Endodermal cell (in vitro differentiated cells): Measurements from ENCODE around the gene MBOAT2. TPM values are rescaled to one million over a fixed set of nuclear protein-coding genes. Genes with fewer than 3 reads are reported as not detected.
"Not testable (repeated sequence)": the region's sequence is repeated elsewhere in the genome, so short reads cannot be mapped to it uniquely, and the experiment has no call there.

Experiments
- DNase-seq: peaks from one replicate; pipeline ENCODE4 v3.0.0-alpha.2; 2017
- H3K27ac ChIP-seq: 2 replicates; pipeline ENCODE4 v1.5.1; 2013; ENCODE audit warnings: mild to moderate bottlenecking, low read depth, low read length, moderate library complexity
- H3K27me3 ChIP-seq: 2 replicates; pipeline ENCODE4 v1.6.1; 2013; ENCODE audit warnings: mild to moderate bottlenecking, low read length, moderate library complexity; ENCODE audit not compliant: insufficient read depth, control insufficient read depth, poor library complexity, severe bottlenecking
- H3K36me3 ChIP-seq: 2 replicates; pipeline ENCODE4 v1.7.0; 2013; ENCODE audit warnings: mild to moderate bottlenecking, low read length, moderate library complexity; ENCODE audit not compliant: control insufficient read depth, insufficient read depth
- H3K4me1 ChIP-seq: one replicate; pipeline ENCODE4 v1.7.0; 2013; ENCODE audit warnings: low read length; ENCODE audit not compliant: control insufficient read depth, insufficient read depth
- H3K4me3 ChIP-seq: 2 replicates; pipeline ENCODE4 v1.5.1; 2013; ENCODE audit warnings: mild to moderate bottlenecking, low read length, moderate library complexity
- H3K9ac ChIP-seq: 2 replicates; pipeline ENCODE4 v1.6.1; 2013; ENCODE audit warnings: mild to moderate bottlenecking, low read length, moderate library complexity; ENCODE audit not compliant: poor library complexity, severe bottlenecking; ENCODE audit errors: extremely low read depth
- H3K9me3 ChIP-seq: 2 replicates; pipeline ENCODE4 v1.6.1; 2013; ENCODE audit warnings: mild to moderate bottlenecking, low read length, moderate library complexity; ENCODE audit not compliant: control insufficient read depth
- H3K27ac Mint-ChIP-seq: 2 replicates; pipeline ENCODE4 v1.8.0; 2020; ENCODE audit warnings: mixed read lengths
- H3K27me3 Mint-ChIP-seq: 2 replicates; pipeline ENCODE4 v1.8.0; 2021; ENCODE audit warnings: mild to moderate bottlenecking, mixed read lengths; ENCODE audit not compliant: insufficient read depth
- H3K36me3 Mint-ChIP-seq: 2 replicates; pipeline ENCODE4 v1.8.0; 2020; ENCODE audit warnings: low read depth, mixed read lengths
- H3K4me1 Mint-ChIP-seq: 2 replicates; pipeline ENCODE4 v1.8.0; 2020; ENCODE audit warnings: mixed read lengths
- H3K4me3 Mint-ChIP-seq: 2 replicates; pipeline ENCODE4 v1.8.0; 2020; ENCODE audit warnings: mild to moderate bottlenecking, moderate library complexity, mixed read lengths
- H3K9me3 Mint-ChIP-seq: 2 replicates; pipeline ENCODE4 v1.8.0; 2020; ENCODE audit warnings: mild to moderate bottlenecking, mixed read lengths
- CTCF ChIP-seq: fragments of 200-600 bp; sonication (generic); conservative IDR thresholded peaks from 2 replicates; pipeline ENCODE4 v1.5.0; 2021; ENCODE audit warnings: antibody characterized with exemption, mild to moderate bottlenecking
- WGBS, 2 experiments: methylation state at CpG; one replicate each; pipeline versions ENCODE4 v1.1.5 to v1.1.7; 2013; ENCODE audit warnings: missing lambda C conversion rate in 2 of 2, mixed read lengths in 1 of 2; ENCODE audit not compliant: insufficient coverage in 1 of 2, insufficient read length in 1 of 2; 5-methylcytosine and 5-hydroxymethylcytosine counted together
- total RNA-seq, 2 donors: library from RNA; stranded (reverse); fragmentation: NEBNext Ultra II Directional in 1 of 2; extraction: Animal tissue kit (Norgen Biotek cat#: 25700) in 1 of 2; gene quantifications; 2 replicates in 1 of 2; 3 replicates in 1 of 2; pipeline ENCODE4 v1.2.1, GENCODE V29; 2021

The MBOAT2 gene
- total RNA-seq, 2 donors from 2014 or later = 45.3 to 51.0 TPM

GRCh38 chr2:9050122-9050809, 46.8 kb upstream of the MBOAT2 start:
- H3K36me3 ChIP-seq = no peaks in the 10 kb centered on the region
- TF ChIP-seq CTCF = no peak

DNA sequence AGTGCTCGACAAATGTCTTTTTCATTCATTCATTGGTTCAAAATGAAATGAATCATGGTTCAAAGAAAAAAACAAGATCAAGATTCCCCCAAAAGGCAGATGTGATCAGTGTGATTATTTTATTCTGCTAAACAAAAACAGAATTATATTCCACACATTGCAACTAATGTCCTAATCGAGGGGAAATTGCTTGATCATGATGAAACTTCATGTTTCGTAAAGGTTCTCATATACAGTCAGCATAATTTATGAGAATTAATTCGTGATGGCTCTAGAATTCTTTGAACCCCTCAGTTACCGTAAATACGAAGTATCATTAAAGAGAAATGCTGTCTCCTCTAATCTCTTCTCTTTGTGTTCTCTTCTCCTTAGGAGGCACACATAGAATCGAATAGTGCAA, 42.1 kb upstream of the MBOAT2 start:
- Histone ChIP-seq H3K9ac (no peak overlapping the region), H3K36me3 (no peaks in the 10 kb centered on the region), H3K27ac (no peak overlapping the region), H3K9me3 (no peaks in the 10 kb centered on the region), H3K4me1 (no peaks in the 10 kb centered on the region), H3K27me3 (no peaks in the 10 kb centered on the region), H3K4me3 (no peak overlapping the region)
- H3K9me3 Mint-ChIP-seq = peaks cover 3% of the 10 kb centered on the region
- 89 to 91% methylated on average over 5 to 7 of the region's 7 CpGs for WGBS, 2 experiments
- no peak for TF ChIP-seq CTCF
- H3K4me3 Mint-ChIP-seq = no peak overlapping the region
- H3K36me3 Mint-ChIP-seq = no peaks in the 10 kb centered on the region
- DNase-seq = no peak
- H3K27ac Mint-ChIP-seq = no peak overlapping the region
- peaks cover 2% of the 10 kb centered on the region for H3K27me3 Mint-ChIP-seq
- peaks cover 9% of the 10 kb centered on the region for H3K4me1 Mint-ChIP-seq

More at GRCh38 chr2:9050122-9050809, 46.8 kb upstream of the MBOAT2 start:
- Mint-ChIP-seq H3K9me3 (no peaks in the 10 kb centered on the region), H3K27me3 (no peaks in the 10 kb centered on the region), H3K36me3 (no peaks in the 10 kb centered on the region), H3K27ac (no peak overlapping the region), H3K4me3 (no peak overlapping the region), H3K4me1 (peaks cover 12% of the 10 kb centered on the region)
- Histone ChIP-seq H3K4me3 (no peak overlapping the region), H3K27me3 (no peaks in the 10 kb centered on the region), H3K27ac (no peak overlapping the region), H3K9ac (no peak overlapping the region), H3K9me3 (peaks cover under 1% of the 10 kb centered on the region), H3K4me1 (no peaks in the 10 kb centered on the region)
- WGBS, 2 experiments = 86 to 93% methylated on average over 4 to 9 of the region's 10 CpGs
- no peak for DNase-seq

DNA sequence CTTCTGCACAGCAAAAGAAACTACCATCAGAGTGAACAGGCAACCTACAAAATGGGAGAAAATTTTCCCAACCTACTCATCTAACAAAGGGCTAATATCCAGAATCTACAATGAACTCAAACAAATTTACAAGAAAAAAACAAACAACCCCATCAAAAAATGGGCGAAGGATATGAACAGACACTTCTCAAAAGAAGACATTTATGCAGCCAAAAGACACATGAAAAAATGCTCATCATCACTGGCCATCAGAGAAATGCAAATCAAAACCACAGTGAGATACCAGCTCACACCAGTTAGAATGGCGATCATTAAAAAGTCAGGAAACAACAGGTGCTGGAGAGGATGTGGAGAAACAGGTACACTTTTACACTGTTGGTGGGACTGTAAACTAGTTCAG, 40.0 kb upstream of the MBOAT2 start:
- H3K4me1 ChIP-seq, H3K36me3 ChIP-seq, H3K27ac Mint-ChIP-seq, H3K4me1 Mint-ChIP-seq, H3K4me3 ChIP-seq, H3K4me3 Mint-ChIP-seq, H3K36me3 Mint-ChIP-seq, H3K9ac ChIP-seq, H3K27me3 Mint-ChIP-seq, DNase-seq, H3K27me3 ChIP-seq, H3K9me3 ChIP-seq, H3K27ac ChIP-seq: not testable (repeated sequence)
- H3K9me3 Mint-ChIP-seq = peaks cover 18% of the 10 kb centered on the region
- WGBS, 2 experiments = 93 to 100% methylated on average over 1 of the region's 2 CpGs
